MV-4-11 (cell line): ENCODE data around the gene E2F1.

Experiments used
- DNase-seq: peaks from one replicate; lab custom pipeline; 2025; lab: John Stamatoyannopoulos, UW

The E2F1 gene

DNA sequence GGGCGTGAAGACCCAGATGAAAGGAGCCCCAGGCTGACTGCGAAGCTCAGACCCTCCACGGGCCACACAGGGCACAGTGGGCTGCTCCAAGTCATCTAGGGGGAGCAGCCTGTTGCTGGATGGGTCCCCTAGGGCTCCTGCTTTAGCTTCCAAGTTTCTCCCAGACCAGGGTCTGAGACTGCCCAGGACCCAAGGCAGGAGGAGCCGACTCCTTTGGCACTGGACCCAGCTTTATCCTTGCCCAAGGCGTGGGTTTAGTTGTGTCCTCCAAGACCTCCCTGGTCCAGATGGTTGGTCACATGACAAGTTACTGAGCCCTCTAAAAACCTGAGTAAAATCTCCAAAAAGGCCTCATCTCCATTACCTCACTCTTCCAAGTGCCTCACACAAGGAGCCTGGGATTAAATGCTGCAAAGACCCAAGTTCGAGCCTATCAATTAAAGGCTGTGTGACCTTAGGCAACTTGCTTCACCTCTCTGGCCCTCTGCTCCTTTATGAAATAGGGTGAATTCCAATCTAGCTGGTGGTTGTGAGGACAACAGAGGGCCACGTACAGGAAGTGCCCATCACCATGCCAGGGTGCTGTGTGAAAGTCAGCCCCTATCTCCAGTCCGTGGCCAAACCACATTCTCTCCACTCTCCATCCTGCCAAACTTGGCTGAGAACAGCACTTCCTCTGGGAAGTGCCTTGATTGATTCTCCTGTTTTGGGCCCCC, 14.5 kb downstream of the E2F1 start:
- no peak for DNase-seq

DNA sequence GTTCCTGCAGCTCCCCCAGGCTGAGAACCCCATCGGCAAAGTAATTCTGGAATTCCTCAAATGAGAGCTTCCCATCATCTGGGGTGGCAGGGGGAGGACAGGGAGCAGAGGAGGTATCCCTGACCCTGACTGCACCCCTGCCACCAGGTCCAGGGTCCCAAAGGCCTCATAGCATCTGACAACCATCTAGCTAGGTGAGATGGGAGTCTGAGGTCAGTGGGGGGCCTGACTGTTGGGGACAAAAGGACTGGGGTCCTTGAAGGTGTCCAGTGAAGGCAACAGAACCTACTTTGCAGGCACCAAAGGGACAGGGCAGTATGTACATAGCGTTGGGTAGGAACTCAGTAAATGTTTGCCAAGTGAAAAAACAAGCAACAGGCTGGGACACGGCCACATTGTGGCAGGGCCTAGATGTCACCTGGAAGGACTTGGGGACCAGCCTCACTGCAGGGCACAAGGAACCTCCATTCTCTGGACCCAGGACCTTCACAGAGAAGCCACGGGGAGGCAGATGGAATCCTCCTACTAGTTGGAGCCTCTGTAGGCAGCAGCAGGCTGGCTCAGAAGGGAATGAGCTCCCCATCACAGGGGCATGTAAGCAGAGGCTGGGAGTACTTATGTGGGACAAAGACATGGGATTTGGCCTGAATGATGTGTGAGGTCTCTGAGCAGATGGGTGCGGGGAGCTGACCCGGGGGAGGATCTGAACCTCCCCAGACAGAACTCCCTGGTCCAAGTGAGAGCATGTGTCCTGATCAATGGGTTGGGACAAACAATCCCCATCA, 15.3 kb downstream of the E2F1 start:
- no peak for DNase-seq

DNA sequence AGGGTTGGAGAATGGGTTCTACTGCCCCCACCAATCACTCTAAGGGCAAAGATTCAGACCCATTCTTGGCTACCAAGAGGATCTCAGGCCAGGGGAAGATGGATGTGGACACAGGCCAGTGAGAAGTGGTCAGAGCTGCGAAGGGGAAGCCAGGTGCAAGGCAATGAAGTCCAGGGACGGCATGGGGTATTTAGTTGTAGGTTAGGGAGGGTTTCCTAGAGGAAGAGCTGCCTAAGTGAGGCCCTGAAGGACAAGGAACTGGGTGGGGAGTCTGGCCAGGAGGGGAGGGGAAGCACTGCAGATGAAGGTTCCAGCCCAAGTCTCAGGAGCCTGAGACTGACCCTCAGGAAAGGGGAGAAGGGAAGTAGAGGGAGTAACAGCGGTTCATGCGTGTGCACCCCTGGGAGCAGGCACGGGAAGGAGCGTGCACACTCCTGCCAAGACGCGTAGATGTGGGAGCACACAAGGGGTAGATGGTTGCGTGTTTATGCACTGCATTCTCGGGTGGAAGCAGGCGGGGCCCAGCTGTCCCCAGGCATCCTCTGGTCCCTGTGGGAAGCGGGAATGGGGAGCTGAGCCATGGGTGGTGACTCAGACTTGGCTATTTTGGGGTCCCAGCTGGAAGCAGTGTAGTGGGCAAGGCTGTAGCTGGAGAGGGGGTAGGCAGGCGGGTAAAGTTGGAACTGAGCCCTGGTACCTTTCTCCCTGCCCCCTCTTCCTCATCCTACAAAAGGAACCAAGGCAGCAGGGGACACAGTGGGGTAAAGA, 16.1 kb downstream of the E2F1 start:
- DNase-seq, result no peak

DNA sequence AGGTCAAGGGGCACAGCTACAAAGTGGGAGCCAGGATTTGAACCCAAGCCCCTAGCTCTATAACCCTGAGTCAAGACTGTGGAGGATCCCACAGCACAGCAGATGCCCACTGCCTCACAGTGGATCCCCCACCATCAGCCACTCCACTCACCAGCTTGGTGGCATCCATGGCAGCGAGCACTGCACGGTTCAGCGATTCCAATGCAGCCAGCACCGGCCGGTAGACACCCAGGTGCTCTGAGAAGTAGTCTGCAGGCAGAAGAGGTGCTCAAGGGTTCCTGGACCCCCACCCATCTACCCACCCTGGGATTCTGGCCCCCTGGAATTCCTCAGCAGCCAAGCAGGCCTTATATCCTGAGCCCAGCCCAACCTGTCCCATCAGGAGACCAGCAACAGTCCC, 17.0 kb downstream of the E2F1 start:
- no peak for DNase-seq

DNA sequence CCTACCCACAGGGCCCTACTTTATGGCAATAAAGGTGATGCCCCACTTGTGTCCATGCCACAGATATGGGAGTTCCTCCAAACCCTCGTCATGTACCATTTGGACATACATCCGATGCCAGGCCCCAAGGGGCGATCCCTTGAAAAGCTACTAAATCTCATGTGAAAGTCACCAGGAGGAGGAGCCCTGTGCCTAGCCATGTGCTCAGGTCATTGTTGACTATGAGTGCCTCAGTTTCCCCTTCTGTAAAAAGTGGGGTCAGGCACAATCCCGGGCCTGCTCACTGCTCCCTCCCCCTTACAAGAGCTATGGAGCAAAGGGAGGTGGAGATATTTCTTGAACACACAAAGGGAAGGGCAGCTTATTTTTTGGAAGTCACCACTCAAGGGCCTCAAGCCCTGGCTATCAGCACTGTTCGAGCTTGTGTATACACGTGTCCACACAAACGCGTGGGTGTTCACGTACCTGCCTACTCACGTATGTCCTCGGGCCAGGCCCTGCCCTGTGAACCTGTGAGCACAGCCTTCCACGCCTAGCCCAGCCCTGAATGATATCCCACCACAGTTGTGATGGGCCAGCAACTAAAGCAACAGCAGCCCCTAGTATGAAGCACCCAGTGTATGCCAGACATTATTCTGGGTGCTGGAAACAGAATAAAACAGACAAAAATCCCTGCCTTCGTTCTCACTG, 17.6 kb downstream of the E2F1 start:
- DNase-seq, result no peak

DNA sequence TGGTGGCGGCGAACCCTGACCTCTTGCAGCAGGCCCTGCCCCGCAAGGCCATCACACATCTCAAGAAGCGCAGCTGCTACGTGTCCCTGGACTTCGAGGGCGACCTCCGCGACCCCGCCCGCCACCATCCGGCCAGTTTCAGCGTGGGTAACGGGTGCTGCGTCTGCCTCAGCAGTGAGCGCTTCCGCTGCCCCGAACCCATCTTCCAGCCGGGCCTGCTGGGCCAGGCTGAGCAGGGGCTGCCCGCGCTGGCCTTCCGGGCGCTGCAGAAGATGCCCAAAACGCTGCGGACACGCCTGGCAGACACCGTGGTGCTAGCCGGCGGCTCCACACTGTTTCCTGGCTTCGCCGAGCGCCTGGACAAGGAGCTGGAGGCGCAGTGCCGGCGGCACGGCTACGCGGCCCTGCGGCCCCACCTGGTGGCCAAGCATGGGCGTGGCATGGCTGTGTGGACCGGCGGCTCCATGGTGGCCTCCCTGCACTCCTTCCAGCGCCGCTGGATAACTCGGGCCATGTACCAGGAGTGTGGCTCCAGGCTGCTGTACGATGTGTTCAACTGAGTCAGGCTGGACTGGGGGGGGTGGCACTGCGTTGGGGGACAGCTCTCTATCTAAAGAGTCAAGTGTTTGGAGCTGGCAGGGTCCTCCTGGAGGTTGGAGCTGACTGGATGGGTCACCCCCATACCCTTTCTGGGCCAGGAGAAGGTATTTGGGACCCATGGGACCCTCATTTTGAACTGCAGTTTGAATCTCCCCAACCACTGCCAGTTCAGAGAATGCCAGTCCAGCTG, 18.3 kb downstream of the E2F1 start:
- DNase-seq, result peak; percentile 57

DNA sequence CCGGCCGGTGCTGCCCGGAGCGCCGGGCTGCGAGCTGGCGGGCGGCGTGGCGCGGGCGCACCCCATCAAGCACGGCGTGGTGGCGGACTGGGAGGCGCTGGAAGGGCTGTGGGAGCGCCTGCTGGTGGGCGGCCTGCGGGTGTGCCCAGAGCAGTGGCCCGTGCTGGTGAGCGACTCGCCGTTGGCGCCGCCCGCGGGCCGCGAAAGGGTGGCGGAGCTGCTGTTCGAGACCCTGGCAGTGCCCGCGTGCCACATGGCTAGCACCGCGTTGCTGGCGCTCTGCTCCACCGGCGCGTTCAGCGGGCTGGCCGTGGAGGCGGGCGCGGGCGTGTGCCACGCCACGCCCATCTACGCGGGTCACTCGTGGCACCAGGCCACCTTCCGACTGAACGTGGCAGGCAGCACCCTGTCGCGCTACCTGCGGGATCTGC, 18.9 kb downstream of the E2F1 start:
- DNase-seq, result peak; percentile 30

DNA sequence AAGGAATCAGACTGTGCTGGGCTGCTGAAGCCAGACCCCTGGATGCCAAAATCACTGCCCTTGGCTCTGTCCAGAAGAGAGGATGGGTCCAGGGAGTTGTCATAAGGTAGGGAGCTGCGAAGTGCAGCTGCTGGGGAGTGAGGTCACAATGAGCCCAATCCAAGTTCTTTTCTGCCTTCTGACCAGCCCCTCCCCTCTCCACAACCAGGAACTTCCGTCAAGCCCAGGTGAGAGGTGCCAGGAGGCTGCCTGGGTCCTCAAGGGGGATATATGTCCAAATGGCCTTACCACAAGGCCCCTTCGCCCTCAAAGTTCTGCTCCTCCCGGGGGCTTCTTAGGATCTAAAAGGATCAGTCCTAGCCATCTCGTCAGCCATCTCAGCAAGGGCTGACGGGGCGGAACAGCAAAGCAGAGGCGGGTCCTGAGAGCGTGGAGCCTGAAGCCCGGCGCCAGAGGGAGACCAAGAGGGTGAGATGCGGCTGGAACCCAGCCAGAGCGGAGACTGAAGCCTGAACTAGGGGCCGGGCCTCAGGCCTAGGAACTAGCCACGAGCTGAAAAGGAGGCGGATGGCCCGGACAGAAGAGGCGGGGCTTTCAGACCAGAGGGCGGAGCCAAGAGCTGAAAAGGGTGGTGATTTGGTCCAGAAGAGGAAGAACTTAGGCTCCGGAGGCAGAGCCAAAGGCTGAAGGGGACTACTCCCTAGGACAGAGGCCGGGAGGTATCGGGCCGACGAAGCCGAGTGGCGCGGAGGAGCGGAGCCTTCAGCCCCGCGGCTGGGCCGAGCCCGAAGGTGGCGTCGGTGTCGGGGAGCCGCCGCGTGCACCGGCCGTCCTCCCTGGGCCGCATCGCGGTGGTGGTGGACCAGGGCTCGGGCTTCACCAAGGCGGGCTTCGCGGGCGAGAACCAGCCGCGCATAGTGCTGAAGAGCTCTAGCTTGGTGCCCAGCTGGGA, 19.6 kb downstream of the E2F1 start, which contains the start of gene ACTL10:
Gene ACTL10, plus strand, starts transcription at position 651 of the 952 bp plus-strand sequence. CDS start 555 bp downstream, outside the sequence.
- DNase-seq, result peak; percentile 99

DNA sequence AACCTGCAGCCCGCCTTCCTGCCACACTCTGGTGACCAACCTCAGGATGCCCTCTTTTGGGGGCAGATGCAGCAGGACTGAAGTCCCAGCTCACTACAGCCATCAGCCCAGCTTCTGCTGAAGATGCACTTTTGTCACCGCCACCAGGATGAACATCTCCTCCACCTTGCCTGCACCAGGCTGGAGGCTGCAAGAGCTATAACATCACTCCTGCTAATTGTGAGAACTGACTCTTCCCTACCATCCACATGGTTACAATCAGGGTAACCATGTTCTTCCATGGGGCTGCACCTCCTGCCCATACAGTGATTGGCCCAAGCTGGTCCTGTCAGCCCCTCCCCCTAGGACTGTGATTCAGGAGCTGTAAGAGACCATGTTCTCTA, 21.4 kb downstream of the E2F1 start:
- peak; percentile 5 for DNase-seq

DNA sequence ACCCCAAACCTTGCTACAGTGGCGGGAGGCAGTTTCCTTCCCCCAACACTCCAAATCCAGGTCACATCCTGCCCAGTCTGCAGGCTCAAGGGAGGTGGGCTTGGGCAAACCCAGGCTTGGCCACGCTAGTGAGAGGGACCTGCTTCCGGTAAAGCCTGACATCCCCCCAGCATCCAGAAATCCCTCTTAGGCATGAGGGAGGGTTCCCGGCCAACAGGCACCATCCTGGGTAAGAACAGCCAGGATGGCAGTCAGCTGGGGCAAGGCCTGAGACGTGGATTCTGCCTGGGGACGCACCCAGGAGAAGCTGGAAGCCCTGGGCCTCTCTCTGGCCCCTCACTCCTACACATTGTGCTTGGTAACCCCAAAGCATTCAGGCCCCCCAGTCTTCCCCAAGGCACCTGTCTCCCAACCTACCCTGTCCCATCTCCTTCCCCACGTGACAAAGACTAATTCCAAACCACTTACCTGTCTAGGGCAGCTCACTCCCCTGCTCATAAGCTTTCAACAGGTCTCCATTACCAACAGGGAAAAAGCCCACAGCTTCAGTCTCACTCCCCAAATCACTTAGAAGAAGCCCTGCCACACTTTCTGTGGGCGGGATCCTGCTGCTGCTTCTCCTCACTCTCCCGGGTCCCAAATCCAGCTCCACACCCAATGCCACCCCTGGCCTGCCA, 22.0 kb downstream of the E2F1 start:
- no peak for DNase-seq

DNA sequence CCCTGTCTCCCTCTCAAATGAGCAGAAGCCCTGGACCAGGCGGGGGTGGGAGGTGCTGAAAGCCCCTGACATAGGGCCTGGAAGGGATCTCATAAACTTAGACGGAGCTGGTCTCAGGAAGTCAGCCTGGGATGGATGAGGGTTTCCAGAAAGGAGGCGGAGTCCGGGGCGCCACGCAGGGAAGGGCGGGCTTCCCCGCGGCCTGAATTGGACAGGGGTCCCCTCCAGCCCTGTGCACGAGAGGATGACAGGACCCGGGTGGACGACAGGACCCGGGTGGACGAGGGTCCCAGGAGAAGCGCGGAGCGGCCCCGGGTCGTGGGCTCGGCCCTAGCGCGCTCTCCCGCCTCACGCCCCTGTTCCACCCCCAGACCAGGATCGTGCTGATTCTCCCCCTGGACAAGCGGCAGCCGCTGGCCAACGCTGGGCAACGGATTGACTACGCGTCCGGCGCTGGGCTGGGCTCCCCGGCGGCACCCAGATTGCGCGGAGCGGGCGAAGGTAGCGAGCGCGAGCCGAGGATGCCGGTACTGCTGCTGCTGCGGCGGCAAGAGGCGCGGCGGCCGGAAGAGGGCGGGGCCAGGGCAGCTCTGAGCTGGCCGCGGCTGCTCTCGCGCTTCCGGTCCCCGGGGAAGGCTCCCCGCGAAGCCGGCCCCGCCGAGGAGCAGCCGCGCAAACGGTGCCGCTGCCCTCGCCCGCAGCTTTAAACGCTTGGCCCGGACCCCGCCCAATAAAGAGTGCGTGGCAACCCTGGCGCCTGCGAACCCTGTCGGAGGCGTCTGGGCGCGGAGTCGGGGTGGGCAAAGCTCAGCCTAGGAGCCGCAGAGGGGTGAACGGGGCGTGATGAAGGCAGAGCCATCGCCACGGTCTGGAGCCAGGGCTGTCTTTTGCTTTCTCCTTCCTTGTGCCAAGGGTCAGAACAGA, 22.8 kb downstream of the E2F1 start:
- DNase-seq, result peak; percentile 67

DNA sequence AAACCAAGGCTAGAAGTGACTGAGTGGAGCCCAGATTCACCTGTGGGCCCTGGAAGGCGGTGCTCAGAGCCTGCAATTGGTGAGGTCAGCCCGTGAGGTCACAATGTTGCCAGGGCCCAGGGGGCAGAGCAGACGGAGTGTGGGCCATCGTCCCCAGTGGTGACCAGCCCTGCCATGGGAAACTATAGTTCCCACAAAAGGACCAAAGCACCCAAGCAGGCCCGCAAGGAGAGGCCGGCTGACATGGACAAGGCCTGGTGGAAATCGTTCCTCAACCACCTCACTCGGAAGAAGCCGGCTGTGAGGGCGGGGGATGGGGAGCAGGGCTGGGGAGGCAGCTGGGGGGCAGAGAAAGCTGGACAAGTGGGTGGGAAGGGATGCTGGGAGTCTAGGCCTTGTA, 24.0 kb downstream of the E2F1 start, which contains the start of gene C20orf144:
Gene C20orf144, plus strand, starts transcription at position 156 of the 400 bp plus-strand sequence. Its CDS starts 19 bp downstream, at position 175.
- DNase-seq, result no peak

DNA sequence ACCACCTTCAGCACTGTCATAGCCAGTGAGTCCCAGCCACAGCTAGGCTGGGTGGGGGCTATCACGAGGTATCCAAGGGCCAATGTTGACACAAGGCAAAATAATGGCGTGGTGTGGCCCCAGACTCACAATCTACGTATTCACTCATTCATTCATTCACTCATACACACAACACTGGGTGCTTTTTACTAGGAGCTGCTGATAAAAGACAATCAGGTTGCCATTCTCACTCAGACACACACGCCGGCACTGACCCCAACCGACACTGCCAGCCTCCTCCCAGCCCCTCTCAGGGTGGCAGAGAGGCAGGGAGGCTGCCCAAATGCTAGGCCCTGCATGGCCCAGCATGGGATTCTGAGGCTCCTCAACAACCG, 25.5 kb downstream of the E2F1 start:
- DNase-seq, result no peak

DNA sequence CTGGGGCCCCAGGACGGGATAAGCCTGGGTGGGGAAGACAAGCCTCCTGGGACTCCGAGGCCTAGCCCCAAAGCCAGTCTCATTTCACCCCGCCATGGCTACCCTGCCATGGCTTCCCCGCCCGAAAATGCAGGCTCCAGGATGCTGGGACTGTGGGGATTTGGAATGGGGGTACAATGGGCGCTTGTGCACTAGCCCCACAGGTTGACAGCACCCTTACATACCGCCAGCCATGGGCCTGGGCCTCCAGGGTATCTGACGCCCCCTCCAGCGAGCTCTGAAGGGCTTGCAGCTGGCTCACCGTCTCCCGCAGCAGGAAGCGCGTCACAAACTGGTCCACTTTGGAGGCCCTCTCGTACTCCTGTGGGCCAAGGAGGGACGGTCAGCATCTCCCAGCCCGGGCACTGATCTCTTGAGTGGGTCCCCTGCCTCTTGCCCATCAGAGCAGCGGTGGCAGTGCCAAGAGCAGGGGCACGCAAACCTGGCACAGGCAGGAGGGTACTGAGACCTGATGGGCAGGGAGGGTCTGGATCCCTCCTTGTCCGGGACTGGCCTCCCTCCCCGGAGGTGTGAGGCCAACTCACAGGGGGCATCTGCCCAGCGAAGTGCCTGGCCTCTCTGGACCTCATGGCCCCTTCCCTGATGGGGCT, 26.0 kb downstream of the E2F1 start:
- DNase-seq, result no peak

DNA sequence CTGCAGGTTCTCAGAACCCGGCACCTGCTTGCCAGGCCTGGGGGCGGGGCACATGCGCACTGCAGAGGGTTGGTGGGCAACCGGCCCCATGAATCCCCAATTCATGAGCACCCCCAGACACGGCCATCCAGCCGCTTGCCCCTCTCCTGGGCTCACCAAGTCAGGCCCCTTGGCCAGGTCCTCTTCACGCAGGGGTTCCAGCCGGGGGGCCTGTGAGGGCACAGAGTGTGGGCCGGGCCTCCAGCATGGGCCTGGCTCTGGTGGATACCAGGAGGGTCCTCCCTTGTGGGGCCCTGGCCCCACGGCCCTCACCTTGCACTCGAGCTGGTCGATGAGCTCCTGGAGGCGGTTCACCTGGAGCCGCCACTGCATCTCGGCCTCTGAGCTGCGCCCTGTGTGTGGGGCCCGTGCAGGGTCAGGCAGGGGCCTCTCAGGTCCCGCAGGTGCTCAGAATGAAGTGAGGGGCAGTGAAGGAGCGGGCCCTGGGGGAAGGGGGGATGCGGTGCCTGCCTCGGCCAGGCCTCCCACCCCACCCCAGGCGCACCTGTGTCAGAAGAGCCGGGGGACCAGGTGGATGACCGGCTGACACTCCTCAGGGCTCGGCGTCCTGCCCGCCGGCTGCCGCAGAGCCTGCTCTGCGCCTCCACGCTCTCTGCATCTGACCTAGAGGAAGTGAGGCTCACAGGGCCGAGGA, 26.7 kb downstream of the E2F1 start:
- no peak for DNase-seq

DNA sequence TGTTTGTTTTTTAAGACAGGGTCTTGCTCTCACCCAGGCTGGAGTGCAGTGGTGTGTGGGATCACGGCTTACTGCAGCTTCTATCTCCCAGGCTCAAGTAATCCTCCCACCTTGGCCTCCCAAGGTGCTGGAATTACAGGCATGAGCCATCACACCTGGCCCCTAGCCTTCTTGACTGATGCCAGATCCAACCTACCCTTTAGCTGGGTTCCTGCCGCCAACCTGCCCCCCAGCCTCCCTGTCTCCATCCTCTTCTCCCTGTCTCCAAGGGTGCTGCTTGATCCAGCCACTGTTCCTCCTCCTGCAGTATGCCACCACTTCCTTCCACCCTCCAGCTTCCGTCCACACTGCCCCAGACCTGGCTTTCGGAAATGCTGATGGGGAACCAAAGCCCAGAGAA, 27.3 kb downstream of the E2F1 start:
- no peak for DNase-seq

DNA sequence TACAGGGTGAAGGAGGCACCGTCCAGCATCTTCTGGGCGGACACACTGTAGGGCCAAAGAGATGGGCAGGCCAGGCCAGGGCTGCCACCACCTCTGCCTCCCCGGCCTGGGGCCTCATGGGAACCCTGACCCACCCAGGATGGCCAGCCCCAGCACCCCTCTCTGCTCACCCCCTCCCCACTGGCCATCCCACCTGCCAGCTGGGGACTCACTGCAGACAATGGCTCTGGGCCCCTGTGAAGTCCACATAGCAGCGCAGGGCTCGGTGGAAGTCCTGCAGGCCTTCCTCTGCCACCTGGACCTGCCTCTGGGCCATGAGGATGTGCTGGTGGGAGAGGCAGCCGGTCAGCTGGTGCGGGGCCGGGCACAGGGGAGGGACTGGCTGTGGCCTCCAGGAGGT, 27.7 kb downstream of the E2F1 start:
- no peak for DNase-seq
